Thoracic aorta (tissue), 2 donors: Measurements from ENCODE around the gene PKP4. TPM values are rescaled to one million over a fixed set of nuclear protein-coding genes. Genes with fewer than 3 reads are reported as not detected.
"Not testable (repeated sequence)": the region's sequence is repeated elsewhere in the genome, so short reads cannot be mapped to it uniquely, and the experiment has no call there.

Experiments
- ATAC-seq: fragments of 150-250 bp; one replicate; pipeline ENCODE4 v1.8.0; 2017; ENCODE audit warnings: low read depth; ENCODE audit not compliant: insufficient number of reproducible peaks, low FRiP score
- DNase-seq: peaks from one replicate; pipeline ENCODE4 v3.0.0-alpha.2; 2020; ENCODE audit warnings: low spot score
- H3K27ac ChIP-seq, 2 donors: fragments of 200-600 bp; sonication (generic); 1 replicate in 1 of 2; 2 replicates in 1 of 2; pipeline ENCODE4 v1.5.1; 2016; ENCODE audit warnings: mild to moderate bottlenecking in 2 of 2, moderate library complexity in 2 of 2
- H3K27me3 ChIP-seq: fragments of 200-600 bp; sonication (generic); replicated peaks from 2 replicates; pipeline ENCODE4 v1.6.0; 2016; ENCODE audit warnings: mild to moderate bottlenecking; ENCODE audit not compliant: insufficient read depth
- H3K36me3 ChIP-seq: fragments of 200-600 bp; sonication (generic); one replicate; pipeline ENCODE4 v1.5.1; 2016
- H3K4me1 ChIP-seq, 2 donors: fragments of 200-600 bp; sonication (generic); 1 replicate in 1 of 2; 2 replicates in 1 of 2; pipeline versions ENCODE4 v1.5.1 to v1.6.0; 2016; ENCODE audit warnings: low read depth in 2 of 2, mild to moderate bottlenecking in 1 of 2; ENCODE audit not compliant: control insufficient read depth in 1 of 2
- H3K4me3 ChIP-seq: fragments of 200-600 bp; sonication (generic); 2 replicates; pipeline ENCODE4 v1.5.1; 2016; ENCODE audit warnings: mild to moderate bottlenecking
- H3K9me3 ChIP-seq: fragments of 200-600 bp; sonication (generic); 2 replicates; pipeline ENCODE4 v1.5.1; 2016
- CTCF ChIP-seq: fragments of 200-600 bp; sonication (generic); IDR thresholded peaks from one replicate; pipeline ENCODE4 v1.5.1; 2019; ENCODE audit warnings: antibody characterized with exemption
- total RNA-seq, 2 donors: library from RNA; depleted of rRNA; stranded (reverse); fragments of >200 nt; gene quantifications; one replicate each; pipeline versions ENCODE4 v1.1.0 to v1.2.3, GENCODE V29; 2016

PKP4 gene
- total RNA-seq, 2 donors from 2014 or later, result 28.0 to 49.1 TPM

- Histone ChIP-seq H3K4me3 (no peak overlapping the region), H3K36me3 (no peaks in the 10 kb centered on the region), H3K4me1 (no peaks in the 10 kb centered on the region), H3K27me3 (no peaks in the 10 kb centered on the region), H3K9me3 (no peaks in the 10 kb centered on the region), H3K27ac (no peak overlapping the region)
- TF ChIP-seq CTCF, result no peak
- DNase-seq (no peak), ATAC-seq (no peak)
Observed at GRCh38 chr2:158699323-158699722, 242.6 kb downstream of the PKP4 start.

GRCh38 chr2:158701101-158701500 is 244.3 kb downstream of the PKP4 start:
- Histone ChIP-seq H3K27ac (no peak overlapping the region), H3K27me3 (no peaks in the 10 kb centered on the region), H3K4me1 (no peaks in the 10 kb centered on the region), H3K9me3 (peaks cover 3% of the 10 kb centered on the region), H3K36me3 (no peaks in the 10 kb centered on the region), H3K4me3 (no peak overlapping the region)
- no peak for TF ChIP-seq CTCF
- no peak for ATAC-seq
- DNase-seq, result no peak

DNA sequence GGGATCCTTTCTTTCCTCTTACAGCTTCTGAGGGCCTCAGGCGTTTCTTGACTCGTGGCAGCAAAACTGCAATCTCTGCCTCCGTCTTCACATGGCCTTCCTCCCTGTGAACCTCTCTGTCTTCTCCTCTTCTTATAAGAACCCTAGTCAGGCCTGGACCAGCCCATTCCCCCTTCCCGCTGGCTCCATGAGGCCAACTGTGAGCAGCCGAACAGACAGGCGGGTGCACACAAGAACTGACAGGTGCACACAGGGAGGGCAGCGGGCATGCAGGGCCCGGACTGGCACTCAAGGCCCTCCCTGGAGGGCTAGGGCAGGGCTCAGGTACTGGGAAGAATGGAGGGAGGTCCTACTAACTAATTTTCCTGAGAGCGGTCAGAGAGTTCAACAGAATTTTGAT is 246.0 kb downstream of the PKP4 start:
- Histone ChIP-seq H3K9me3 (peaks cover 3% of the 10 kb centered on the region), H3K4me3 (no peak overlapping the region), H3K36me3 (no peaks in the 10 kb centered on the region), H3K4me1 (no peaks in the 10 kb centered on the region), H3K27ac (no peak overlapping the region), H3K27me3 (no peaks in the 10 kb centered on the region)
- no peak for TF ChIP-seq CTCF
- DNase-seq (no peak), ATAC-seq (no peak)

GRCh38 chr2:158704724-158705465 is 248.1 kb downstream of the PKP4 start:
- not testable (repeated sequence) for H3K27ac ChIP-seq, H3K4me1 ChIP-seq, H3K9me3 ChIP-seq, H3K27me3 ChIP-seq, ATAC-seq, H3K4me3 ChIP-seq, DNase-seq, H3K36me3 ChIP-seq

- no peak for ATAC-seq
- Histone ChIP-seq H3K27ac (no peak overlapping the region), H3K4me1 (no peaks in the 10 kb centered on the region), H3K9me3 (peaks cover 8% of the 10 kb centered on the region), H3K36me3 (no peaks in the 10 kb centered on the region), H3K27me3 (no peaks in the 10 kb centered on the region), H3K4me3 (no peak overlapping the region)
- no peak for TF ChIP-seq CTCF
- DNase-seq, result no peak
Observed at GRCh38 chr2:158712791-158713522, 256.2 kb downstream of the PKP4 start.
